Activated CD8-positive, alpha-beta memory T cell treated with anti-CD3 and anti-CD28 coated beads, Interleukin-2, amount 50 U/mL, for 24 hours (primary cell): ENCODE results near the gene LSM2.
"Not testable (repeated sequence)": the region's sequence is repeated elsewhere in the genome, so short reads cannot be mapped to it uniquely, and the experiment has no call there.

Source experiments
- DNase-seq: peaks from one replicate; pipeline ENCODE4 v3.0.0-alpha.2; 2020; ENCODE audit errors: extremely low read depth

The LSM2 gene

DNA sequence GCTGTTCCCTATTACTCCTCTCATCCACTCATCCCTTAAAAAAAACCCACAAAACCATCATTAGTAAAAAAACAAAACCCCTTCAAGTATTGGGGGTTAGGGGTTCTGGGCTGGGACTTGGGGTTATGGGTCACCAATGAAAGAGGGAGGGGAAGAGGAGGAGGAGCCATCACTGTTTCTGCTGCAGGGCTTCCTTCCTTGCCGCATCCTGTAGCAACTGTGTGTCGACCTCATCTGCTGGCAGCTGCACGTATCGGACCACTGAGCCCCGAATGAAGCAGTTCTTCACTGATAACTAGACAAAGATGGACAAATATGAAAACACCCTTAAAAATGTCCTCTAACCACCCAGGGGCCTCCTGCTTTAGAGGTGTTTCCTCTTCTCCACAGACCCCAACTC, 9.2 kb downstream of the LSM2 start:
- DNase-seq: no peak

GRCh38 chr6:31796993-31797385, 9.8 kb downstream of the LSM2 start:
- DNase-seq: no peak

GRCh38 chr6:31795616-31796298, 11.0 kb downstream of the LSM2 start, which contains the start of gene VARS1:
Gene VARS1, minus strand, starts transcription at chr6:31795752. Its CDS starts 535 bp downstream, at chr6:31795217.
- DNase-seq: peak; percentile 60

DNA sequence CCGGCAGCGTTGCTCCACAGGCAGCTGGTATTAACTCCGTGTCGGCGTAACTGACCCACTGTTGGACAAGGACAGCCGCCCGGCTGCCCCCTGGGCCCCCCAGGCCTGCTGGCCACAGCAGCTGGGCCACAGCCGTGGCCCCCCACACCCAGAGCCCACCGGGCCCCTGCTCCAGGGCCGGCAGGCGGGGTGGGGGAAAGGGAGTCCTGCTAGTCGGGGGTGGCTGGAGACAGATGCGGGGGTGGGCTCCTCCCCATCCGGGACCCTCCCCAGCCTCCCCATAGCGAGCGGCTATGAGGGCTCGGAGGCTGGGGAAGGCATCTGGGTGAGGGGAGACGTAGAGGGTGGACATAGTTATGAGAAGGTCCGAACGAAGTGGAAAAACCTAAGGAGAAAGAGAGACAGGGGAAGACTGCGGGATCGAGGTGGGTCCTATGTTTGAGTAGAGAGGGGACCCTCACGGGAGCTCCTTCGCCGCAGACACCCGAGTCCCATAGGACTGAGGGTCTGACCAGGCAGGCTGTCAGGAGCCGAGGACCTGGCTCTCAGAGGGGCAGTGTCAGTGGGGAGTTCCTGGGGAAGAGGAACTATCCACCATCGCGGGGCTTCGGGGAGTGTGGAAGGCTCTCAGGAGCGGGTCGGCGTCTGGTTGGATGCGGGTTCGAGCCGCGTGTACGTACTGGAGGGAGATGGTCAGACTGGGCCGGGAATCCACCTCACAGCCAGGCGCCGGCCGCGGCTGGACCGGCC, 11.7 kb downstream of the LSM2 start:
- no peak for DNase-seq

- DNase-seq: no peak
Measured at GRCh38 chr6:31794294-31794865, 12.4 kb downstream of the LSM2 start.

GRCh38 chr6:31793927-31794245, 12.9 kb downstream of the LSM2 start:
- DNase-seq: not testable (repeated sequence)

- no peak for DNase-seq
Measured at GRCh38 chr6:31792761-31793171, 14.0 kb downstream of the LSM2 start.

DNA sequence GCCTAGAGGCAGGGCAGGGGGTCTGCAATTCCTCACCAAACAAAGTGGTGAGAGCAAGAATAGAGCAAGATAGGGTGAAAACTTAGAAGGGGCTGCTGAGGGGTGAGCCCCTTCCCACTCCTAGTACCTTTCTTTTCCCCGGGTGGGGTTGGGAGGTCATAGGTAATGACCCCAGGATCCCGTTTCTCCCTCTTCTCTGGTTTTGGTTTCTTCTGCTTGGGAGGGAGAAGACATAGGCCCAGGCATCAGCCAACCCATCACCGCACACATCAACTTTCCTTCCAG, 14.7 kb downstream of the LSM2 start:
- DNase-seq: no peak

GRCh38 chr6:31791324-31792089, 15.3 kb downstream of the LSM2 start:
- no peak for DNase-seq

- DNase-seq: no peak
Measured at GRCh38 chr6:31785475-31785874, 21.3 kb downstream of the LSM2 start.

DNA sequence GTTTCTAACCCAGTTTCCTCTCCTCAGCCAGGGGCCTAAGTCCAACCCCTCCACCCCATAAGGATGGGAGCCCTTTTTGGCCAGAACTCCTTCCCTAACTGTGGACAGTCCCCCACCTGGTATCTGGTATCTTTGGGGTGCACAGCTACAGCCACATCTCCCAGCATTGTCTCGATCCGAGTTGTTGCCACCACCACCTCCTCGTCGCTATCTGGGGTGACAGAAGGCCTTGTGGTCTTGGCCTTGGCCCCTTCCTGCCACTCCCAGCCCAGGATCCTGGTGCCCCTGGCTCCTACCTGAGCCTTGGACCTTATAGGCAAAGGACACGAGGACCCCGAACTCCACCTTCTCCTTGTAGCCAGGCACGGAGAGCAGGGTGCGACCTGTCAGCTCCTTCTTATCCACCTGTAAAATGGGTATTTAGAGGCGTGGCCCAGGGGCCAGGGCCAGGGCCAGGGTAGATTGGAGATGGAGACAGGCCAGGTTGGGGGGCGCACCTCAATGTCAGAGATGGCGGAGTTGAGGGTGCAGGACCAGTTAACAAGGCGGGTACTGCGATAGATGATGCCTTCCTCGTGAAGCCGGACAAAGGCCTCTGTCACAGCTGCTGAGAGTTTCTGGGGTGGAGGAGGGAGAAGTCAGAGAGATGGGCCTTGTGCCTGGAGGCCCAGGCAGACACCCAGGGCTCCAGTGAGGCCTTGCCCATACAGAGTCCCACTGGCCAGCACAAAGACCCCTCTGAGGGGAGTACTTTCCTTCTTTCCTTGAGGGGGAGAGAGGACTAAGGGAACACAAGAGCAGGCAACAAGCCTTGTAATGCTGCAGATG, 22.5 kb downstream of the LSM2 start:
- DNase-seq: no peak

- DNase-seq: no peak
Measured at GRCh38 chr6:31782126-31782855, 24.5 kb downstream of the LSM2 start.

DNA sequence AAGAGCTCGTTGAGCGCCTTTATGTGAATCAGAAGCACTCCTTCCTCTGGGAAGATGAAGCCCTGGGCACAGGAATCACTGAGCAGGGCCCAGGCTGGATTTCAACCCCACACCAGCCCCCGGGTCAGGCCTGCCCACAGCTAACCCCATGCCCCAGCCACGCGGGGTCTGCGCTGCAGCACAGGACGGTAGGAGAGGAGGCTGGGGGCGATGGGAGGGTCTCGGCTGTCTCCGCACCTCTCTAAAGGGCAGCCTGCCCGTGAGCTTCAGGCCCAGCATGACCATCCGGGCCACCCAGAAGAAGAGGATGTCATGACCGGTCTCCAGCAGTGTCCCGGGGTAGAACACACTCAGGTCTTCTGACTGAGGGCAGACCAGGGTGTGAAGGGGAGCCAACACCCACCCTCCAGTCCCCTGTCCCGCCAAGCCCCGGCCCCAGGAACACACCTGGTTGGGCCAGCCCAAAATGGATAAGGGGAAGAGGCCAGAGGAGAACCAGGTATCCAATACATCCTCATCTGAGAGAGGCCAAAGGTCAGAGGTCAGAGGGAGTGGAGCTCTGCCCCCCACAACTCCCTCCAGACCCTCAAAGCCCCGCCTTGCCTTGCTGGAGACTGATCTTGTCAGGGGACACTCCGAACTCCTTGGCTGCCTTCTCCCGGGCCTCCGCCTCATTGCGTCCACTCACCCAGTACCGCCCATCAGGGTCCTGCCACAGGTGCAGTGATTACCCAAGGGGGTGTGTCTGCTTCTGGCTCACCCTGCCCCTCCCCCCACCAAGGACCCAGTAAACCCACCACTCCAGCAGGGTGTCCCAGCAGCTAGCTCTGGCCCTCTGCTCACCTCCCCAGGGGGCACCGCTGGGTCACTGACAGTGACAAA, 25.3 kb downstream of the LSM2 start:
- no peak for DNase-seq

GRCh38 chr6:31780507-31781243, 26.1 kb downstream of the LSM2 start:
- no peak for DNase-seq

DNA sequence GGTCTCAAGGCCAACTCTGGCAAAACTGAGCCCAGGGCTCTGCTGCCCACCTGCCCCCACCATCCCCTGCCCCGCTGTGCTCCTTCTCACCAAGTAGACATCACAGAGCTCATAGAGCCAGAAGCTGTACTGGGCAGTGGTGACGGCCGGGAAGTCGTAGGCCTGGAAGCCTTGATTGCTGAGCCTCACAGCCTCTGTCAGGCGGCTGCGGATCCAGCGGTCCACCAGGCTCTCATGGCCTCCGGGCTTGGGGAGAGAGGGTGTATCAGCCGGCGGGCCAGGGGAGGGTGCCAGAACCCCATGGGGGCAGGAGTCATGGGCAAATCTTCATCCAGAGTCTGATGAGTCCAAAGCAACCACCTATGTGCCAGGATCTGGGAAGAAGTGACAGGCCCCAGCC, 26.9 kb downstream of the LSM2 start:
- DNase-seq: no peak

DNA sequence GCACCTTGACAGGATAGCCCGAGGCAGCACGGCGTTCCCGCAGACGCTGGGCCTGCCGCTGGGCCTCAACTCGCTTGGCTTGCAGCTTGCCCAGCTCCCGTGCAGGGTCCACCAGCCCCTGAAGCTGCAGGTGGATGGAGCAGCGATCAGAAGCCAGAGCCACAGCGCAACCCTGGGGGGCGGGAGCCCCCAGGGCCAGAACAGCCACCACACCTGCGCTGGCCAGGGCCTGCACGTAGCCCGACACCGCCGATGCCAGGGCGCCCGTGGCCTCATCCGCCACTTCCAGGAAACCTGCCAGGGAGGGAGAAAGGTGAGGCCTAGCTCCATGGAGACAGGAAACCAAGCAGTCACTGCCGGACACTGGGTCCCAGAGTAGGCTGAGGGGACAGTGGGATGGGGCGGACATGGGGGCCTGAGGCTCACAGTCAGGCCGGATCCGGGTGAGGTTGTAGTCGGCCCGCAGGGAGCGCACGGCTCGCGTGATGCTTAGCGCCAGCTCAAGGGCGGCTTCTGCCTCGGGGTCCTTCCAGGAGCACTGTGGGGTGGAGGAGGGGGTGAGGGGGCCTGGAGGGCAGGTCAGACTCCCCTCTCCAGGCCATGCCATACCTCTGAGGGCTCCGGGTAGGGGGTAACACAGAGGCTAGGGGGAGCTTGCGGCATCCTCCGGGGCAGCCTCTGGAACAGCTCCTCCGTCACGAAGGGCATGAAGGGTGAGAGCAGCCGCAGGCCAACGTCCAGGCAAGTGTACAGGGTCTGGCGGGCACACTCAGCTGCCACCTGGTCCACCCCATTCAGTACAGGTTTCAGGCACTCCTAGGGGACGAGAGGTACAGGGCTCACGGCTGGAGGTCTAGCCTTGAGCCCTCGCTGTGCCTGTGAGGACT, 27.5 kb downstream of the LSM2 start:
- no peak for DNase-seq

GRCh38 chr6:31778193-31778592, 28.6 kb downstream of the LSM2 start:
- DNase-seq: no peak

GRCh38 chr6:31777667-31778050, 29.1 kb downstream of the LSM2 start:
- DNase-seq: no peak
